GM12872 (cell line): ENCODE data around the gene GSX2.

Source experiments
- TF ChIP-seq, protein P1 (sequence below): IDR thresholded peaks from 3 replicates; pipeline ENCODE4 v1.5.1; 2011; ENCODE audit warnings: low read depth, mild to moderate bottlenecking, low read length, moderate library complexity; ENCODE audit not compliant: insufficient read depth

Gene GSX2

DNA sequence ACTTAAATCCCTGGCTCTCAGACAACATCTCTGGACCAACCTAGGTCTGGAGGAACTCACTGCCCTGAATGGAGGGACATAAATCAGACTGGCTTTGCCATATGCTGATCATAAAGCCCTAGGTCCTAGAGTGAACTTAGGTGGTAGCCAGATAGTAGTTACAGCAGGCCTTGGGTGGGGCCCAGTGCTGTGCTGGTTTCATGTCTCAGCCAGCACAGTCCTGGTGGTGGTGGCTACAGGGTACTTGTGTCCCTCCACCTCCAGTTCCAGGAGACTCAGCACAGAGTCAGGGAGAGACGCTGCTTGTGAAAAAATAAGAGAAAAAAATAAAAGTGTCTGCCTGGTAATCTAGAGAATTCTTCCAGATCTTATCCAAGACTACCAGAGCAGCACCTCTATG, 40.3 kb downstream of the GSX2 start:
- TF ChIP-seq, protein P1, sequence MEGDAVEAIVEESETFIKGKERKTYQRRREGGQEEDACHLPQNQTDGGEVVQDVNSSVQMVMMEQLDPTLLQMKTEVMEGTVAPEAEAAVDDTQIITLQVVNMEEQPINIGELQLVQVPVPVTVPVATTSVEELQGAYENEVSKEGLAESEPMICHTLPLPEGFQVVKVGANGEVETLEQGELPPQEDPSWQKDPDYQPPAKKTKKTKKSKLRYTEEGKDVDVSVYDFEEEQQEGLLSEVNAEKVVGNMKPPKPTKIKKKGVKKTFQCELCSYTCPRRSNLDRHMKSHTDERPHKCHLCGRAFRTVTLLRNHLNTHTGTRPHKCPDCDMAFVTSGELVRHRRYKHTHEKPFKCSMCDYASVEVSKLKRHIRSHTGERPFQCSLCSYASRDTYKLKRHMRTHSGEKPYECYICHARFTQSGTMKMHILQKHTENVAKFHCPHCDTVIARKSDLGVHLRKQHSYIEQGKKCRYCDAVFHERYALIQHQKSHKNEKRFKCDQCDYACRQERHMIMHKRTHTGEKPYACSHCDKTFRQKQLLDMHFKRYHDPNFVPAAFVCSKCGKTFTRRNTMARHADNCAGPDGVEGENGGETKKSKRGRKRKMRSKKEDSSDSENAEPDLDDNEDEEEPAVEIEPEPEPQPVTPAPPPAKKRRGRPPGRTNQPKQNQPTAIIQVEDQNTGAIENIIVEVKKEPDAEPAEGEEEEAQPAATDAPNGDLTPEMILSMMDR: no peak

DNA sequence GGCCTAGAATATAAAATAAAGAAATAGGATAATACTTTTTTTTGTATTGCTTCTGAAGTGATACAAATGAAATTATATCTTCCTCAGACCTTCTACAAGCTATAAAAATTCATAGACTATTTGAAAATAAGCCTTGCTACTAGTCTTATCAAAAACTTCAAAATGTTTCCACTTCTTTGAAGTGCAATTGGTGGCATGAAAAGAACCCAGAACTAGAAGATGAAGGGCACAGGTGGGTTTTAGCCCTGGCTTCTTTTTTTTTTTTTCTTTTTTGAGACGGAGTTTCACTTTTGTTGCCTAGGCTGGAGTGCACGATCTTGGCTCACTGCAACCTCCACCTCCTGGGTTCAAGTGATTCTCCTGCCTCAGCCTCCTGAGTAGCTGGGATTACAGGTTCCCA, 44.2 kb downstream of the GSX2 start:
- TF ChIP-seq, protein P1: no peak

DNA sequence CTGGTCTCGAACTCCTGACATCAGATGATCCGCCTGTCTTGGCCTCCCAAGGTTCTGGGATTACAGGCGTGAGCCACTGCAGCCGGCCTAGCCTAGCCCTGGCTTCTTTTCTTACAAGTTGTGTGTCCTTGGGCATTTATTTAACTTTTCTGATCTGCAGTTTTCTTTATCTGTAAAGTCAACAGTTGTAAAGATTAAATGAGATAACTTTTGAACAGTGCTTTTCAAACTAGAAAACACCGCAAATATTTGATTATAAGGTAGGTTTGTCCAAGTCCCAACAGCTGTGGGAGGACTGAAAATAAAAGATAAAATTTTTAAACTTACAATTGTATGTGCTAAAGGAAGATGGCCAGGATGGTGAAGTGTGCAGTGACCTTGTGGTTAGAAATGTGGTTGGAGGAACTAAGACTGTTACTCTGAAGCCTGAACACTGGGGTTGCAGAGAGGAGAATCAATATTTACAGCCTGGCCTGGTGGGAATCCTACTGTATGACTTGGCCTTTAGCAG, 44.8 kb downstream of the GSX2 start:
- TF ChIP-seq, protein P1: no peak

DNA sequence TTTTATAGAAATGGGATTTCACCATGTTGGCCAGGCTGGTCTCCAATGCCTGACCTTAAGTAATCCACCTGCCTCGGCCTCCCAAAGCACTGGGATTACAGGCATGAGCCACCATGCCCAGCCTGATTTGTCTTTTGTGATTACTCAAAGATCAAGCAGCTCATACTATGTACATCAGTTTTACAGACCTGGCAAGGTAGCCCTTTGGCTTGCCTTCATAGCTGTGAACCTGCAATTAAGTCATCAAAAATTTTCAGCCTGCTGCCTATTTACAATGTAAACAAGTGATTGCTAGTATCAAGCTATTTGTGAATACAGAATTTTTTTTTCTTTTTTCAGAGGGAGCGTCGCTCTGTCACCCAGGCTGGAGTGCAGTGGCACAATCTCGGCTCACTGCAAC, 46.2 kb downstream of the GSX2 start:
- TF ChIP-seq, protein P1: no peak

DNA sequence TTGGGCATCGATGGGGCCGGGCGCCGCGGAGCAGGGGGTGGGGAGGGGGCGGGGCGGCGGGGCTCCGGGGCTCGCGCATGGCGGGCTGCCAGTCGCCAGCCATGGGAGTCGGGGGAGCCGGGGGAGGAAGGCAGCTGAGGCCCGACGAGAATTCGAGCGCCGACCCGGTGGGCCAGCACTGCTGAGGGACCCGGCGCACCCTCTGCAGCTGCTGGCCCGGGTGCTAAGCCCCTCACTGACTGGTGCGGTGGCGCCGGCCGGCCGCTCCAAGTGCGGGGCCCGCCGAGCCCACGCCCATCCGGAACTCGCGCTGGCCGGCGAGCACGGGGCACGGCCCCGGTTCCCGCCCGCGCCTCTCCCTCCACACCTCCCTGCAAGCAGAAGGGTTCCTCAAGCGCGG, 49.4 kb downstream of the GSX2 start:
- TF ChIP-seq, protein P1: no peak
